HepG2 (cell line): ENCODE data around the gene VPS13D. TPM values are rescaled to one million over a fixed set of nuclear protein-coding genes. Genes with fewer than 3 reads are reported as not detected.

Source experiments
- AGO2 ChIP-seq: fragments of 200-400 bp; formaldehyde crosslinking; optimal IDR thresholded peaks from 2 replicates; pipeline ENCODE3; 2017; ENCODE audit warnings: mild to moderate bottlenecking, low read depth, low read length, moderate library complexity
- ARID5B ChIP-seq: IDR thresholded peaks from 2 replicates; pipeline ENCODE4 v1.4.0; 2020; ENCODE audit warnings: mild to moderate bottlenecking, missing genetic modification reagents
- CENPT ChIP-seq: sonication (generic); formaldehyde crosslinking; IDR thresholded peaks from 2 replicates; pipeline ENCODE4 v1.8.0; 2022; ENCODE audit warnings: low read depth, mild to moderate bottlenecking, moderate library complexity, missing genetic modification reagents
- ETV6 ChIP-seq: sonication (generic); formaldehyde crosslinking; conservative IDR thresholded peaks from 2 replicates; pipeline ENCODE4 v1.4.0; 2020; ENCODE audit warnings: missing genetic modification reagents
- FOSL2 ChIP-seq: sonication (generic); formaldehyde crosslinking; IDR thresholded peaks from 2 replicates; pipeline ENCODE4 v1.4.0; 2020; ENCODE audit warnings: missing genetic modification reagents
- FOXK2 ChIP-seq: fragments of 450-650 bp; IDR thresholded peaks from 2 replicates; pipeline ENCODE4 v1.6.1; 2016
- HOMEZ ChIP-seq: IDR thresholded peaks from 2 replicates; pipeline ENCODE4 v1.6.1; 2016; ENCODE audit warnings: low read depth
- IKZF1 ChIP-seq: fragments of 450-650 bp; IDR thresholded peaks from 2 replicates; pipeline ENCODE4 v1.7.1; 2016
- NR3C1 ChIP-seq: sonication (generic); formaldehyde crosslinking; IDR thresholded peaks from 2 replicates; pipeline ENCODE4 v1.4.0; 2020; ENCODE audit warnings: missing genetic modification reagents
- PHF5A ChIP-seq: IDR thresholded peaks from one replicate; pipeline ENCODE4 v1.6.1; 2018; ENCODE audit warnings: low read depth, missing genetic modification reagents; ENCODE audit not compliant: unreplicated experiment
- PRDM10 ChIP-seq: sonication (generic); formaldehyde crosslinking; IDR thresholded peaks from 2 replicates; pipeline ENCODE4 v1.4.0; 2020; ENCODE audit warnings: low read depth, missing genetic modification reagents
- RBAK ChIP-seq: sonication (generic); formaldehyde crosslinking; IDR thresholded peaks from 2 replicates; pipeline ENCODE4 v1.5.1; 2020; ENCODE audit warnings: mild to moderate bottlenecking, missing genetic modification reagents
- SAP130 ChIP-seq: IDR thresholded peaks from 2 replicates; pipeline ENCODE4 v1.6.1; 2016; ENCODE audit warnings: low read depth
- SP140L ChIP-seq: sonication (generic); formaldehyde crosslinking; IDR thresholded peaks from 2 replicates; pipeline ENCODE4 v1.4.0; 2020; ENCODE audit warnings: missing genetic modification reagents, borderline replicate concordance
- TOPORS ChIP-seq: sonication (generic); formaldehyde crosslinking; IDR thresholded peaks from 2 replicates; pipeline ENCODE4 v1.8.0; 2023; ENCODE audit warnings: mild to moderate bottlenecking, missing genetic modification reagents
- ZBTB21 ChIP-seq: sonication (generic); formaldehyde crosslinking; IDR thresholded peaks from 2 replicates; pipeline ENCODE4 v1.4.0; 2020; ENCODE audit warnings: missing genetic modification reagents
- ZBTB46 ChIP-seq: sonication (generic); formaldehyde crosslinking; IDR thresholded peaks from 2 replicates; pipeline ENCODE4 v1.4.0; 2020; ENCODE audit warnings: mild to moderate bottlenecking, missing genetic modification reagents, borderline replicate concordance
- ZFX ChIP-seq: sonication (generic); formaldehyde crosslinking; IDR thresholded peaks from 2 replicates; pipeline ENCODE4 v1.4.0; 2020; ENCODE audit warnings: mild to moderate bottlenecking, low read depth, missing genetic modification reagents, moderate library complexity
- ZNF263 ChIP-seq: sonication (generic); formaldehyde crosslinking; IDR thresholded peaks from 2 replicates; pipeline ENCODE4 v1.4.0; 2020; ENCODE audit warnings: missing genetic modification reagents
- polyA plus RNA-seq, 8 experiments: library from polyadenylated mRNA; depleted of rRNA in 3 of 8; stranded (reverse) in 7 of 8; unstranded in 1 of 8; fragments of >200 nt; fragmentation: Illumina TruSeq in 4 of 8; extraction: Trizol in 4 of 8; gene quantifications; 2 replicates each; pipeline versions ENCODE4 v1.2.1 to v1.2.3, GENCODE V29; 2011 to 2016; ENCODE audit warnings: low read depth in 4 of 8, missing spikeins in 1 of 8, mixed read lengths in 1 of 8; ENCODE audit not compliant: insufficient read depth in 1 of 8
- total RNA-seq, 5 experiments: library from RNA; depleted of rRNA; stranded (reverse); fragments of >200 nt; fragmentation: Illumina TruSeq; extraction: Trizol; gene quantifications; 2 replicates each; pipeline ENCODE4 v1.2.3, GENCODE V29; 2016; ENCODE audit warnings: low read depth in 1 of 5

VPS13D gene
- total and polyA plus RNA-seq, 2 of the 13 experiments (the other 11 are each of a cell fraction or from before 2014, with no cell fraction given) = 8.6 to 13.9 TPM

DNA sequence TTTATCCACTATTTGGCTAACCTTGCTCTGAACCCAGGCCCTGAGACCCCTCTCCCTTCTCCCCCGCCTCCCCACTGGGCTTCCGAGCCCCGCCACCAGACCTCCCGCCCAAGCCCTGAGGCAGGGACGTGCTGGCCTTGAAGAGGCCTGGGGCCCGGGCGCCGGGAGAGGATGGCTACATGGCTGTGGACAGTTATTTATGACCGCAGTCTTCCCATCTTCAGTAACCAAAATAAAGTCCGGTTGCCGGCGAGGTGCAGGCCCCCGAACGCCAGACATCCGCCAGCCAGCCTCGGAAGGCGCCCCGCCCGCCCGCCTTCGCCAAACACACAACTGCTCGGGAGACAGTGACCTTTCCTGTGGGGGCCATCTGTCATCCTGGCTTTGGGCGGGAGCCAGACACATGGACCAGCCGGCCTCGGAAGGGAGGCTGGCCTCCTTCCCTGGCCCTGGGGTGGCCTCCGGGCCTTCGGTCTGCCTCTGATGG, 319.2 kb downstream of the VPS13D start (continued):
- TF ChIP-seq HOMEZ (CRISPR knock-in tag) = no peak
- TF ChIP-seq AGO2 = no peak
- TF ChIP-seq IKZF1 = no peak
- TF ChIP-seq CENPT = no peak
- TF ChIP-seq SAP130 (CRISPR knock-in tag) = peak; percentile 48
- TF ChIP-seq RBAK (CRISPR knock-in tag) = no peak
- TF ChIP-seq ZNF263 (CRISPR knock-in tag) = no peak
- no peak for TF ChIP-seq TOPORS
- TF ChIP-seq SP140L (CRISPR knock-in tag) = no peak
- TF ChIP-seq FOXK2 = no peak
- peak; percentile 28 for TF ChIP-seq ZFX
- no peak for TF ChIP-seq NR3C1 (CRISPR knock-in tag)
- 0 out of 2 replicates have a peak, but pooled peaks have one; percentile 19 for TF ChIP-seq FOSL2
- no peak for TF ChIP-seq ETV6
- TF ChIP-seq ZBTB21 (CRISPR knock-in tag) = no peak
- TF ChIP-seq ARID5B (CRISPR knock-in tag) = peak; percentile 53
- TF ChIP-seq PRDM10 (CRISPR knock-in tag) = no peak
- TF ChIP-seq ZBTB46 (CRISPR knock-in tag) = no peak
- no peak for TF ChIP-seq PHF5A
